PC-3 (cell line): ENCODE data around the gene SMAP1. TPM values are rescaled to one million over a fixed set of nuclear protein-coding genes. Genes with fewer than 3 reads are reported as not detected.

Experiments
- ATAC-seq: fragments of 200-7000 bp; cut with Tn5 transposase; 2 replicates; pipeline ENCODE4 v1.9.1; 2020; ENCODE audit warnings: mild to moderate bottlenecking, moderate library complexity
- BruUV-seq: library from RNA; stranded (reverse); fragments of 400-500 nt; replicated peaks from 2 replicates; lab custom pipeline; 2021; lab: Mats Ljungman, UMichigan
- CTCF ChIA-PET: fragments of 300-600 bp; sonication (Branson Sonifier 250); formaldehyde crosslinking; loops from one replicate; lab custom pipeline; 2022; ENCODE audit warnings: antibody characterized with exemption; lab: Charles Lee
- POLR2A ChIA-PET: fragments of 300-600 bp; sonication (Branson Sonifier 250); formaldehyde crosslinking; loops from one replicate; lab custom pipeline; 2022; ENCODE audit warnings: antibody characterized with exemption; ENCODE audit not compliant: unreplicated experiment; lab: Charles Lee
- DNase-seq: peaks from one replicate; pipeline ENCODE4 v3.0.0-alpha.2; 2015
- H2AFZ ChIP-seq: fragments of 300-600 bp; sonication (generic); 2 replicates; pipeline ENCODE4 v1.6.0; 2016; ENCODE audit warnings: antibody characterized with exemption, low read length
- H3F3A ChIP-seq: fragments of 300-600 bp; sonication (generic); one replicate; pipeline ENCODE4 v1.6.0; 2017; ENCODE audit warnings: antibody characterized with exemption, low read length, control low read depth, mild to moderate bottlenecking; ENCODE audit not compliant: unreplicated experiment
- H3K27ac ChIP-seq: fragments of 300-600 bp; sonication (generic); 2 replicates; pipeline ENCODE4 v1.5.1; 2016; ENCODE audit warnings: mild to moderate bottlenecking, low read length
- H3K27me3 ChIP-seq: fragments of 300-600 bp; sonication (generic); 2 replicates; pipeline ENCODE4 v1.6.1; 2016; ENCODE audit warnings: low read length, mixed read lengths
- H3K36me3 ChIP-seq: fragments of 300-600 bp; sonication (generic); 2 replicates; pipeline ENCODE4 v1.6.1; 2016; ENCODE audit warnings: low read depth, mixed run types, low read length, mixed read lengths
- H3K4me1 ChIP-seq: fragments of 300-600 bp; sonication (generic); 2 replicates; pipeline ENCODE4 v1.5.1; 2016; ENCODE audit warnings: low read length; ENCODE audit not compliant: insufficient read depth
- H3K4me2 ChIP-seq: fragments of 300-600 bp; sonication (generic); 2 replicates; pipeline ENCODE4 v1.6.0; 2016; ENCODE audit warnings: low read length
- H3K4me3 ChIP-seq: fragments of 300-600 bp; sonication (generic); 2 replicates; pipeline ENCODE4 v1.5.1; 2016; ENCODE audit warnings: mild to moderate bottlenecking, low read length, mixed read lengths
- H3K79me2 ChIP-seq: fragments of 300-600 bp; sonication (generic); 2 replicates; pipeline ENCODE4 v1.6.1; 2017; ENCODE audit warnings: low read length, mixed read lengths
- H3K9ac ChIP-seq: fragments of 300-600 bp; sonication (generic); 2 replicates; pipeline ENCODE4 v1.6.0; 2016; ENCODE audit warnings: mild to moderate bottlenecking, low read length
- H3K9me2 ChIP-seq: fragments of 300-600 bp; sonication (generic); replicated peaks from 2 replicates; pipeline ENCODE4 v1.6.1; 2016; ENCODE audit warnings: mixed run types, low read length, mixed read lengths
- H3K9me3 ChIP-seq: fragments of 300-600 bp; sonication (generic); 2 replicates; pipeline ENCODE4 v1.6.1; 2016; ENCODE audit warnings: low read length, mixed read lengths
- H4K20me1 ChIP-seq: fragments of 300-600 bp; sonication (generic); 2 replicates; pipeline ENCODE4 v1.6.1; 2016; ENCODE audit warnings: low read length, mixed read lengths
- CTCF ChIP-seq: fragments of 300-600 bp; sonication (generic); conservative IDR thresholded peaks from 2 replicates; pipeline ENCODE4 v1.5.1; 2017; ENCODE audit warnings: antibody characterized with exemption, low read depth, mild to moderate bottlenecking, low read length
- EZH2 ChIP-seq: fragments of 300-600 bp; sonication (generic); IDR thresholded peaks from one replicate; pipeline ENCODE4 v1.6.1; 2017; ENCODE audit warnings: antibody characterized with exemption, mild to moderate bottlenecking, low read length; ENCODE audit not compliant: unreplicated experiment
- EZH2phosphoT487 ChIP-seq: fragments of 300-600 bp; sonication (generic); IDR thresholded peaks from 2 replicates; pipeline ENCODE4 v1.6.1; 2018; ENCODE audit warnings: mild to moderate bottlenecking, antibody characterized with exemption, low read length, borderline replicate concordance
- intact Hi-C: fragments of 100-400 bp; cut with micrococcal nuclease; formaldehyde crosslinking; loops from 2 replicates; pipeline ENCODE4 v1.9.0; 2023
- total RNA-seq: library from RNA; depleted of rRNA; stranded (reverse); fragments of >200 nt; gene quantifications from 2 replicates; pipeline ENCODE4 v1.2.3, GENCODE V29; 2014

The SMAP1 gene
- total RNA-seq, 1 experiment from 2014 or later = 15.7 TPM

- POLR2A ChIA-PET = no interaction called here
- no peaks in the 10 kb centered on the region for H4K20me1 ChIP-seq
- no TSS peak for BruUV-seq
- ATAC-seq = no peak
- H3K27me3 ChIP-seq = no peaks in the 10 kb centered on the region
- no peaks in the 10 kb centered on the region for H3K36me3 ChIP-seq
- H2AFZ ChIP-seq = no peak overlapping the region
- no peak for TF ChIP-seq EZH2
- no peak for TF ChIP-seq EZH2phosphoT487
- TF ChIP-seq CTCF = no peak
- H3K9me2 ChIP-seq = no peaks in the 10 kb centered on the region
- intact Hi-C loops = no loop called here
- no peak overlapping the region for H3K27ac ChIP-seq
- H3K4me3 ChIP-seq = no peak overlapping the region
- H3F3A ChIP-seq = no peaks in the 10 kb centered on the region
- H3K79me2 ChIP-seq = no peaks in the 10 kb centered on the region
- CTCF ChIA-PET = no interaction called here
- no peak for DNase-seq
- H3K9me3 ChIP-seq = no peaks in the 10 kb centered on the region
- H3K9ac ChIP-seq = no peak overlapping the region
- no peaks in the 10 kb centered on the region for H3K4me1 ChIP-seq
- no peak overlapping the region for H3K4me2 ChIP-seq
Measured at GRCh38 chr6:70724524-70724923, 56.8 kb downstream of the SMAP1 start.

GRCh38 chr6:70725817-70726415 lies 58.2 kb downstream of the SMAP1 start:
- no TSS peak for BruUV-seq
- Histone ChIP-seq H3K9me2 (no peaks in the 10 kb centered on the region), H3K79me2 (no peaks in the 10 kb centered on the region), H3K27me3 (no peaks in the 10 kb centered on the region), H3K36me3 (no peaks in the 10 kb centered on the region), H3K4me3 (no peak overlapping the region), H3K9me3 (no peaks in the 10 kb centered on the region), H3K4me1 (no peaks in the 10 kb centered on the region), H3K9ac (no peak overlapping the region), H3K27ac (no peak overlapping the region), H4K20me1 (no peaks in the 10 kb centered on the region), H2AFZ (no peak overlapping the region), H3K4me2 (no peak overlapping the region), H3F3A (no peaks in the 10 kb centered on the region)
- TF ChIP-seq CTCF (no peak), EZH2phosphoT487 (no peak), EZH2 (no peak)
- ChIA-PET CTCF (no interaction called here), POLR2A (no interaction called here)
- DNase-seq (no peak), ATAC-seq (no peak)
- intact Hi-C loops = no loop called here

GRCh38 chr6:70734381-70734780 lies 66.7 kb downstream of the SMAP1 start:
- Histone ChIP-seq H3F3A (no peaks in the 10 kb centered on the region), H3K9me3 (no peaks in the 10 kb centered on the region), H3K4me2 (no peak overlapping the region), H4K20me1 (no peaks in the 10 kb centered on the region), H3K27me3 (no peaks in the 10 kb centered on the region), H3K36me3 (no peaks in the 10 kb centered on the region), H3K4me1 (no peaks in the 10 kb centered on the region), H2AFZ (no peak overlapping the region), H3K27ac (no peak overlapping the region), H3K9ac (no peak overlapping the region), H3K4me3 (no peak overlapping the region), H3K79me2 (no peaks in the 10 kb centered on the region), H3K9me2 (no peaks in the 10 kb centered on the region)
- DNase-seq = no peak
- ChIA-PET CTCF (no interaction called here), POLR2A (no interaction called here)
- ATAC-seq = no peak
- no TSS peak for BruUV-seq
- intact Hi-C loops = no loop called here
- TF ChIP-seq EZH2phosphoT487 = no peak
